ENCODE data around the gene NEUROD1.

NEUROD1 gene

DNA sequence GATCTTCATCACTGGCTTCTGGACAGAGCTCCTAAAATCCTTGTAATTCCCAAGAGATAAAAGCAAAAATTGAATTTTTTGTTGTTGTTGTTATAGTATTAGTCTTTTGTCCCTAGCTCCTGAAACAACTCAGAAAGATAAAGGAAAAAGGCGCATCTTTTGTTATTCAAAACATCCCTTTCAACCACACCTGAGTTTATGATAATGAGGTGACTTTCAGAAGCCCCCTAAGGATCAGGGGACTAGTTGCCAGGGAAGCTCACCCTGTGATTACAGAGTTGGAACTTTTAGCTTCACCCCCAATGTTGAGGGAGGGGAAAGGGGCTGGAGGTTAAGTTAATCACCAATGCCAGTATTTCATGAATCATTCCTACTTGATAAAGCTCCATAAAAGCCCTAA, 13.1 kb downstream of the NEUROD1 start:
- no peaks in the 10 kb centered on the region for H3F3A ChIP-seq (ENCODE audit: insufficient read depth, low read length)
- no peaks in the 10 kb centered on the region for H3K9me2 ChIP-seq (replicated peaks; ENCODE audit: insufficient read depth, low read length)
- no peaks in the 10 kb centered on the region for H3K79me2 ChIP-seq (ENCODE audit: low read length)
- no peak overlapping the region for H2AFZ ChIP-seq (ENCODE audit: low read length)
- H3K4me1 ChIP-seq (ENCODE audit: low read length), result peaks cover 3% of the 10 kb centered on the region
- no peaks in the 10 kb centered on the region for H4K20me1 ChIP-seq (ENCODE audit: insufficient read depth, low read length)
- no peak overlapping the region for H3K9ac ChIP-seq (ENCODE audit: low read length)
- H3K4me2 ChIP-seq (ENCODE audit: low read depth, low read length), result no peak overlapping the region
- H3K27ac ChIP-seq (ENCODE audit: low read length), result no peak overlapping the region
- H3K9me3 ChIP-seq (replicated peaks; ENCODE audit: insufficient read depth, low read length), result no peaks in the 10 kb centered on the region
- H3K4me3 ChIP-seq (ENCODE audit: low read length), result no peak overlapping the region
- no peak for DNase-seq
- H3K36me3 ChIP-seq (replicated peaks; ENCODE audit: insufficient read depth, low read length), result no peaks in the 10 kb centered on the region
- no peaks in the 10 kb centered on the region for H3K27me3 ChIP-seq (replicated peaks; ENCODE audit: insufficient read depth, low read length)
- no peak for TF ChIP-seq EZH2phosphoT487 (IDR thresholded peaks at IDR 0.05; ENCODE audit: low read length)
- TF ChIP-seq EZH2 (optimal IDR thresholded peaks at IDR 0.05; ENCODE audit: low read depth, low read length), result no peak
- TF ChIP-seq, protein P1, sequence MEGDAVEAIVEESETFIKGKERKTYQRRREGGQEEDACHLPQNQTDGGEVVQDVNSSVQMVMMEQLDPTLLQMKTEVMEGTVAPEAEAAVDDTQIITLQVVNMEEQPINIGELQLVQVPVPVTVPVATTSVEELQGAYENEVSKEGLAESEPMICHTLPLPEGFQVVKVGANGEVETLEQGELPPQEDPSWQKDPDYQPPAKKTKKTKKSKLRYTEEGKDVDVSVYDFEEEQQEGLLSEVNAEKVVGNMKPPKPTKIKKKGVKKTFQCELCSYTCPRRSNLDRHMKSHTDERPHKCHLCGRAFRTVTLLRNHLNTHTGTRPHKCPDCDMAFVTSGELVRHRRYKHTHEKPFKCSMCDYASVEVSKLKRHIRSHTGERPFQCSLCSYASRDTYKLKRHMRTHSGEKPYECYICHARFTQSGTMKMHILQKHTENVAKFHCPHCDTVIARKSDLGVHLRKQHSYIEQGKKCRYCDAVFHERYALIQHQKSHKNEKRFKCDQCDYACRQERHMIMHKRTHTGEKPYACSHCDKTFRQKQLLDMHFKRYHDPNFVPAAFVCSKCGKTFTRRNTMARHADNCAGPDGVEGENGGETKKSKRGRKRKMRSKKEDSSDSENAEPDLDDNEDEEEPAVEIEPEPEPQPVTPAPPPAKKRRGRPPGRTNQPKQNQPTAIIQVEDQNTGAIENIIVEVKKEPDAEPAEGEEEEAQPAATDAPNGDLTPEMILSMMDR (IDR thresholded peaks at IDR 0.05; ENCODE audit: low read length), result no peak

DNA sequence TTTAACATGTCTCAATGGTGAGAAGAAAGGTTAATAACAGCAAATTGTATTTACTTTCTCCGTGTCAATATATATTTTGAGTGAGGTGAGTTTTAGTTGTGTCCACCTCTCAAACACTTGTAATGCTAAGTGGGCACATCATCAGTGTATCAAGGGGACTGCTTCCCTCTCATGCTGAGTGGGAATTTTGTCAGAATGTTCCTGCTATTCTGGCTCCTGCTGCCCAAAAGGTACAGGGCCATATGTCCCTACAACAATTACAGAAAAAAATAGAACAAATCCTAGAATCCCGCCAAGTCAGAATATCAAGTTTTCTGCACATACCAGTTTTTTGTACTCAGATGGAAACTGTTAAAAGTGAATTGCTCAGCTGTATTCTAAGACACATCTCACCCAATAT, 18.0 kb downstream of the NEUROD1 start:
- Histone ChIP-seq H4K20me1 (ENCODE audit: insufficient read depth, low read length) (no peaks in the 10 kb centered on the region), H3K4me3 (ENCODE audit: low read length) (no peak overlapping the region), H2AFZ (ENCODE audit: low read length) (no peak overlapping the region), H3K4me1 (ENCODE audit: low read length) (no peaks in the 10 kb centered on the region), H3K9me2 (replicated peaks; ENCODE audit: insufficient read depth, low read length) (no peaks in the 10 kb centered on the region), H3K27ac (ENCODE audit: low read length) (no peak overlapping the region), H3K79me2 (ENCODE audit: low read length) (no peaks in the 10 kb centered on the region), H3K4me2 (ENCODE audit: low read depth, low read length) (no peak overlapping the region), H3F3A (ENCODE audit: insufficient read depth, low read length) (no peaks in the 10 kb centered on the region), H3K9ac (ENCODE audit: low read length) (no peak overlapping the region), H3K9me3 (replicated peaks; ENCODE audit: insufficient read depth, low read length) (no peaks in the 10 kb centered on the region), H3K27me3 (replicated peaks; ENCODE audit: insufficient read depth, low read length) (no peaks in the 10 kb centered on the region), H3K36me3 (replicated peaks; ENCODE audit: insufficient read depth, low read length) (no peaks in the 10 kb centered on the region)
- no peak for DNase-seq
- no peak for TF ChIP-seq EZH2phosphoT487 (IDR thresholded peaks at IDR 0.05; ENCODE audit: low read length)
- TF ChIP-seq, protein P1 (IDR thresholded peaks at IDR 0.05; ENCODE audit: low read length), result no peak
- no peak for TF ChIP-seq EZH2 (optimal IDR thresholded peaks at IDR 0.05; ENCODE audit: low read depth, low read length)

DNA sequence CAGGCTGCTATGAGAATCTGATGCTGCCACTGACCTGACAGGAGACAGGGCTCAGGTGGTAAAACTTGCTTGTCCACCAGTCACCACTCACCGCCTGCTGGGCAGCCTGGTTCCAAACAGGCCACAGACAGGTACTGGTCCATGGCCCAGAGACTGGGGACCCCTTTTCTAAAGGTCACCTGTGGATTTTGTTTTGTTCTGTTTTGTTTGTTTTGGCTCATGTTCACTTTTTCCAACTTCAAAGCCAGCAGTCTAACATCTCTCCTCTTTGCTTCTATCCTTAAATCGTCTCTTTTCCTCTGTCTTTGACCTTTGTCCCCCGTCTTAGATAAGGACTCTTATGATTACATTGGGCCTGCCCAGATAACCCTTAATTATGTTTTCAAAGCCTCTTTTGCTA, 20.1 kb downstream of the NEUROD1 start:
- H4K20me1 ChIP-seq (ENCODE audit: insufficient read depth, low read length), result no peaks in the 10 kb centered on the region
- H3K27ac ChIP-seq (ENCODE audit: low read length), result no peak overlapping the region
- no peaks in the 10 kb centered on the region for H3K9me2 ChIP-seq (replicated peaks; ENCODE audit: insufficient read depth, low read length)
- peaks cover 3% of the 10 kb centered on the region; the same call in 1 of the 2 replicates for H3F3A ChIP-seq (ENCODE audit: insufficient read depth, low read length)
- TF ChIP-seq, protein P1 (IDR thresholded peaks at IDR 0.05; ENCODE audit: low read length), result no peak
- TF ChIP-seq EZH2 (optimal IDR thresholded peaks at IDR 0.05; ENCODE audit: low read depth, low read length), result no peak
- no peak for TF ChIP-seq EZH2phosphoT487 (IDR thresholded peaks at IDR 0.05; ENCODE audit: low read length)
- no peak overlapping the region for H3K9ac ChIP-seq (ENCODE audit: low read length)
- no peaks in the 10 kb centered on the region for H3K27me3 ChIP-seq (replicated peaks; ENCODE audit: insufficient read depth, low read length)
- H3K4me2 ChIP-seq (ENCODE audit: low read depth, low read length), result no peak overlapping the region
- peaks cover 3% of the 10 kb centered on the region; the same call in 1 of the 2 replicates for H3K4me1 ChIP-seq (ENCODE audit: low read length)
- H2AFZ ChIP-seq (ENCODE audit: low read length), result no peak overlapping the region
- H3K4me3 ChIP-seq (ENCODE audit: low read length), result no peak overlapping the region
- no peaks in the 10 kb centered on the region for H3K9me3 ChIP-seq (replicated peaks; ENCODE audit: insufficient read depth, low read length)
- no peaks in the 10 kb centered on the region for H3K36me3 ChIP-seq (replicated peaks; ENCODE audit: insufficient read depth, low read length)
- no peaks in the 10 kb centered on the region for H3K79me2 ChIP-seq (ENCODE audit: low read length)
- no peak for DNase-seq

All from MM.1S (cell line).